C4-2B (cell line): ENCODE measurements around the gene BEX3.

Experiments
- ZFX ChIP-seq: fragments of 450-650 bp; IDR thresholded peaks from 2 replicates; pipeline ENCODE4 v1.6.1; 2017
- TF ChIP-seq, protein P1 (sequence below): fragments of 450-650 bp; conservative IDR thresholded peaks from 2 replicates; pipeline ENCODE4 v1.5.1; 2017; ENCODE audit warnings: mild to moderate bottlenecking

DNA sequence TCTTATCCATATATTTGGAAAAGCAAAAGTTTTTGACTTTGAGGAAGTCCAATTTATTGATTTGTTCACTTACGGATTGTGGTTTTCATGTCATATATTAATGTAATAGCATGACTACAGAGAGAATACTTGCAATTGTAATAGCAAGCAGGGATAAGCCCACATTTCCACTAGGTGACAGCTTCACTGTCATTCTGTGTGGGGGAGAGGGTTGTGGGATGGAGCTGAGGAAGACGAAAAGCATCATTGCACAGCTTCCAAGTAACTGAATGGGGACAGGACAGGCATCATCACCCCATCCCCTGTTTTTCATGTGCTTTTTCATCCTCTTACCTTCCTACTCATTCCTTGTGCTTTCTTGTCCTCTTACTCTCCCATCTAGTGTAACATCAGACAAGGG is 31.4 kb downstream of the BEX3 start:
- TF ChIP-seq, protein P1, sequence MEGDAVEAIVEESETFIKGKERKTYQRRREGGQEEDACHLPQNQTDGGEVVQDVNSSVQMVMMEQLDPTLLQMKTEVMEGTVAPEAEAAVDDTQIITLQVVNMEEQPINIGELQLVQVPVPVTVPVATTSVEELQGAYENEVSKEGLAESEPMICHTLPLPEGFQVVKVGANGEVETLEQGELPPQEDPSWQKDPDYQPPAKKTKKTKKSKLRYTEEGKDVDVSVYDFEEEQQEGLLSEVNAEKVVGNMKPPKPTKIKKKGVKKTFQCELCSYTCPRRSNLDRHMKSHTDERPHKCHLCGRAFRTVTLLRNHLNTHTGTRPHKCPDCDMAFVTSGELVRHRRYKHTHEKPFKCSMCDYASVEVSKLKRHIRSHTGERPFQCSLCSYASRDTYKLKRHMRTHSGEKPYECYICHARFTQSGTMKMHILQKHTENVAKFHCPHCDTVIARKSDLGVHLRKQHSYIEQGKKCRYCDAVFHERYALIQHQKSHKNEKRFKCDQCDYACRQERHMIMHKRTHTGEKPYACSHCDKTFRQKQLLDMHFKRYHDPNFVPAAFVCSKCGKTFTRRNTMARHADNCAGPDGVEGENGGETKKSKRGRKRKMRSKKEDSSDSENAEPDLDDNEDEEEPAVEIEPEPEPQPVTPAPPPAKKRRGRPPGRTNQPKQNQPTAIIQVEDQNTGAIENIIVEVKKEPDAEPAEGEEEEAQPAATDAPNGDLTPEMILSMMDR: no peak
- TF ChIP-seq ZFX: no peak
